Central memory CD4-positive, alpha-beta T cell (primary cell): ENCODE results near the gene ZNF813.

Experiments
- DNase-seq: peaks from one replicate; pipeline ENCODE4 v3.0.0; 2022

Gene ZNF813

GRCh38 chr19:53521373-53522202, 54.1 kb downstream of the ZNF813 start:
- DNase-seq = no peak

GRCh38 chr19:53525922-53526321, 58.4 kb downstream of the ZNF813 start:
- DNase-seq = no peak

- no peak for DNase-seq
These were observed 63.1 kb downstream of the ZNF813 start for GRCh38 chr19:53530622-53531021.

GRCh38 chr19:53531457-53531856, 63.9 kb downstream of the ZNF813 start:
- DNase-seq = no peak

- DNase-seq = no peak
These were observed 64.8 kb downstream of the ZNF813 start for GRCh38 chr19:53532362-53532761.

- DNase-seq = no peak
These were observed 68.7 kb downstream of the ZNF813 start for GRCh38 chr19:53536225-53536548.

- DNase-seq = peak; percentile 43
These were observed 69.6 kb downstream of the ZNF813 start for GRCh38 chr19:53537121-53537520.

- peak; percentile 96 for DNase-seq
These were observed 70.2 kb downstream of the ZNF813 start, which contains the start of gene ZNF331 for GRCh38 chr19:53537521-53538377. Gene ZNF331, plus strand, starts transcription at chr19:53538145. Its CDS starts 31,232 bp downstream, at chr19:53569377.

- no peak for DNase-seq
These were observed 71.0 kb downstream of the ZNF813 start for GRCh38 chr19:53538378-53539109.

- DNase-seq = no peak
These were observed 72.6 kb downstream of the ZNF813 start for GRCh38 chr19:53540091-53540490.

- no peak for DNase-seq
These were observed 74.4 kb downstream of the ZNF813 start for GRCh38 chr19:53541971-53542370.

GRCh38 chr19:53545271-53546065, 77.9 kb downstream of the ZNF813 start:
- no peak for DNase-seq
